Activated naive CD8-positive, alpha-beta T cell treated with anti-CD3 and anti-CD28 coated beads, Interleukin-2, amount 10 ng/mL, durations not matched to agents 7 days and 5 days (primary cell): ENCODE results near the gene TBC1D22B. TPM values are rescaled to one million over a fixed set of nuclear protein-coding genes. Genes with fewer than 3 reads are reported as not detected.
"Not testable (repeated sequence)": the region's sequence is repeated elsewhere in the genome, so short reads cannot be mapped to it uniquely, and the experiment has no call there.

Source experiments
- ATAC-seq: fragments of 150-1000 bp; cut with Tn5 transposase; one replicate; pipeline ENCODE4 v1.10.0; 2021; ENCODE audit warnings: low read depth, moderate library complexity
- POLR2A ChIA-PET: fragments of 350-600 bp; sonication (Branson Sonifier 250); formaldehyde crosslinking; loops from one replicate; lab custom pipeline; 2021; ENCODE audit warnings: antibody characterized with exemption; lab: Charles Lee
- DNase-seq: peaks from one replicate; pipeline ENCODE4 v3.0.0; 2021
- H3K27ac Mint-ChIP-seq: one replicate; pipeline ENCODE4 v1.8.0; 2022; ENCODE audit warnings: mild to moderate bottlenecking, mixed read lengths
- H3K27me3 Mint-ChIP-seq: one replicate; pipeline ENCODE4 v1.8.0; 2022; ENCODE audit warnings: mild to moderate bottlenecking, moderate library complexity, mixed read lengths
- H3K36me3 Mint-ChIP-seq: one replicate; pipeline ENCODE4 v1.8.0; 2021; ENCODE audit warnings: mild to moderate bottlenecking, mixed read lengths
- H3K4me1 Mint-ChIP-seq: one replicate; pipeline ENCODE4 v1.8.0; 2021; ENCODE audit warnings: mixed read lengths
- H3K4me3 Mint-ChIP-seq: one replicate; pipeline ENCODE4 v1.8.0; 2022; ENCODE audit warnings: mild to moderate bottlenecking, moderate library complexity, mixed read lengths
- H3K9me3 Mint-ChIP-seq: one replicate; pipeline ENCODE4 v1.8.0; 2021; ENCODE audit warnings: mixed read lengths
- total RNA-seq, 2 experiments: library from RNA; stranded (reverse); gene quantifications; one replicate each; pipeline ENCODE4 v1.2.3, GENCODE V29; 2021

TBC1D22B gene
- total RNA-seq, 2 experiments from 2014 or later: 13.8 to 14.7 TPM

DNA sequence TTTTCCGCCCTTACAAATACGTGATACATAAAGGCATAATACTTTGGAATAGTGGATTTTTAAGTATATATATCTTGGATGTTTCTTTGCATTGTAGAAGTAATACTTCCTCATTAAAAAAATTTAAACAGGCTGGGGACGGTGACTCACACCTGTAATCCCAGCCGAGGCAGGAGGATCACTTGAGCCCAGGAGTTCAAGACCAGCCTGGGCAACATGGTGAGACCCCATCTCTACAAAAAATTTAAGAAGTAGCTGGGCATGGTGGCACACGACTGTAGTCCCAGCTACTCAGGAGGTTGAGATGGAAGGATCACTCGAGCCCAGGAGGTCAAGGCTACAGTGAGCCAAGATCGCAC lies 57.6 kb downstream of the TBC1D22B start:
- peaks cover 14% of the 10 kb centered on the region for H3K36me3 Mint-ChIP-seq
- POLR2A ChIA-PET: interaction anchor here (1.0 to 2.8 kb wide), 3 partner anchors 106 to 297 kb away, joined by 4 to 12 read pairs (median 4); no protein-coding TSS in a partner anchor

DNA sequence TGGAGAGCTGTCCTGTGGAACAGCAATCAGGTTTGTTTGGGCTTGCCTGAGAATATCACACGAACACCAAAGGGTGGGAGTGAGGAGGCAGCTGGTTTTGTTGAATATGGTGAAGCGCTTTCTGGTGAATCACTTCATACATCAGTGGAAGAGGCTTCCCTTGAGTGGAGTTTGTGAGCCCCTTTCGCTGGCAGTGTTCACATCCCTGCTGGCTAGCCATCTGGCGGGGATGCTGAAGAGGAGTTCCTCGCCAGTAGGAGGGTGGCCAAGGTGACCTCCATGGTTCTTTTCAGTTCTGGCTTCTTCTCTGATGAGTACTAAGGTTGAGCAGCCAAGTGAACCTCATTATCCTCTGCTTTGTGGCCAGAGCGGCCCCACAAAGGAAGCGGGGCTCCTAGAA lies 58.5 kb downstream of the TBC1D22B start:
- Mint-ChIP-seq H3K9me3 (no peaks in the 10 kb centered on the region), H3K4me3 (no peak overlapping the region), H3K27ac (no peak overlapping the region), H3K36me3 (peaks cover 14% of the 10 kb centered on the region), H3K4me1 (peaks cover 17% of the 10 kb centered on the region), H3K27me3 (no peaks in the 10 kb centered on the region)
- DNase-seq (no peak), ATAC-seq (no peak)
- POLR2A ChIA-PET: no interaction called here

More for the DNA sequence above, 57.6 kb downstream of the TBC1D22B start:
- DNase-seq (no peak), ATAC-seq (no peak)
- no peak overlapping the region for H3K4me3 Mint-ChIP-seq
- H3K9me3 Mint-ChIP-seq: no peaks in the 10 kb centered on the region
- H3K4me1 Mint-ChIP-seq: peaks cover 20% of the 10 kb centered on the region
- H3K27me3 Mint-ChIP-seq: no peaks in the 10 kb centered on the region
- no peak overlapping the region for H3K27ac Mint-ChIP-seq

GRCh38 chr6:37317312-37318038 lies 59.9 kb downstream of the TBC1D22B start:
- H3K9me3 Mint-ChIP-seq: no peaks in the 10 kb centered on the region
- no peaks in the 10 kb centered on the region for H3K27me3 Mint-ChIP-seq
- POLR2A ChIA-PET: no interaction called here

DNA sequence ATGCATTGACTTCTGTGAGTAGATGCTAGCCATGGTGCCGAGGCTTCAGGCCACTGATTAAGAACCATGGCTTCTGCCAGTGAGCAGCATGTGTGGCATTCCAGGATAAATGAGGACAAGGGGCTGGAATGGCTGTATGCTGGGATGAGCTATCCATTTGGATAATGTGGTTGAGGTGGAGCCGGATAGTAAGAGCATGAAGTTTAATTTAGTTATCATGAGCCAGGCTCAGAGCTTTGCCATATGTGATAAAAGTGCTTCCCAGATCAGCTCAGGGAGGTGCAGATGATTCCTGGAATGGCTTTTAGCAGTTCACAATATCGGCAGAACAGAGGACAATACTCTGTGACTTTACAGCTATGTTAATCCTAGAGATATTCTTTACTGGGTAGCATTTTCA lies 61.6 kb downstream of the TBC1D22B start:
- Mint-ChIP-seq H3K27me3 (no peaks in the 10 kb centered on the region), H3K27ac (no peak overlapping the region), H3K4me1 (peaks cover 9% of the 10 kb centered on the region), H3K36me3 (peaks cover 11% of the 10 kb centered on the region), H3K4me3 (no peak overlapping the region), H3K9me3 (no peaks in the 10 kb centered on the region)
- DNase-seq (no peak), ATAC-seq (no peak)
- POLR2A ChIA-PET: no interaction called here

More at GRCh38 chr6:37317312-37318038, 59.9 kb downstream of the TBC1D22B start:
- ATAC-seq (no peak), DNase-seq (no peak)
- Mint-ChIP-seq H3K4me1 (peaks cover 10% of the 10 kb centered on the region), H3K36me3 (peaks cover 20% of the 10 kb centered on the region), H3K4me3 (no peak overlapping the region), H3K27ac (no peak overlapping the region)

GRCh38 chr6:37319856-37320480 lies 62.4 kb downstream of the TBC1D22B start:
- DNase-seq (no peak), ATAC-seq (no peak)
- Mint-ChIP-seq H3K4me3 (no peak overlapping the region), H3K27ac (no peak overlapping the region), H3K4me1 (peaks cover 3% of the 10 kb centered on the region), H3K9me3 (no peaks in the 10 kb centered on the region), H3K36me3 (peaks cover 8% of the 10 kb centered on the region), H3K27me3 (no peaks in the 10 kb centered on the region)
- POLR2A ChIA-PET: no interaction called here

- Mint-ChIP-seq H3K9me3 (no peaks in the 10 kb centered on the region), H3K36me3 (peaks cover 8% of the 10 kb centered on the region), H3K27me3 (no peaks in the 10 kb centered on the region), H3K4me1 (peaks cover 5% of the 10 kb centered on the region), H3K4me3 (no peak overlapping the region), H3K27ac (no peak overlapping the region)
- ATAC-seq (no peak), DNase-seq (no peak)
- POLR2A ChIA-PET: no interaction called here
These were observed 63.1 kb downstream of the TBC1D22B start for GRCh38 chr6:37320646-37321045.

DNA sequence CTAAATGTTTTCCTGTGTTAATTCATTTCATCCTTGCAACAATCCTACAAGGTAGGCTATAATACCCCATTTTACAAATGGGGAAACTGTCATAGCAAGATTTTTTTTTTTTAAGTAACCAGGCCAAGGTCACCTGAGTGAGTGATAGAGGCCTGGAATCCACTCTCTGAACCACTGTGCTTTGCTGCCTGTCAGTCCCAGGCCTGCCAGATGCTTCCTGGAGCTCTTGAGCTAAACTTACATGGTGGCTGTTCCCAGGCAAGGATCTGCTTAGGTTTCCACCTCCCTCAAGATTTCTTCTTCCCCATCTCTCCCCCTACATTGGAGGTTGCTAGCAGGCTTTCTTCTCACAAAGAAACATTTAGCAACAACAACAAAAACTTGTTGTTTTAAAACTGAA lies 63.5 kb downstream of the TBC1D22B start:
- ATAC-seq (no peak), DNase-seq (no peak)
- Mint-ChIP-seq H3K9me3 (no peaks in the 10 kb centered on the region), H3K4me3 (no peak overlapping the region), H3K27me3 (no peaks in the 10 kb centered on the region), H3K4me1 (peaks cover 5% of the 10 kb centered on the region), H3K27ac (no peak overlapping the region), H3K36me3 (peaks cover 8% of the 10 kb centered on the region)
- POLR2A ChIA-PET: no interaction called here

DNA sequence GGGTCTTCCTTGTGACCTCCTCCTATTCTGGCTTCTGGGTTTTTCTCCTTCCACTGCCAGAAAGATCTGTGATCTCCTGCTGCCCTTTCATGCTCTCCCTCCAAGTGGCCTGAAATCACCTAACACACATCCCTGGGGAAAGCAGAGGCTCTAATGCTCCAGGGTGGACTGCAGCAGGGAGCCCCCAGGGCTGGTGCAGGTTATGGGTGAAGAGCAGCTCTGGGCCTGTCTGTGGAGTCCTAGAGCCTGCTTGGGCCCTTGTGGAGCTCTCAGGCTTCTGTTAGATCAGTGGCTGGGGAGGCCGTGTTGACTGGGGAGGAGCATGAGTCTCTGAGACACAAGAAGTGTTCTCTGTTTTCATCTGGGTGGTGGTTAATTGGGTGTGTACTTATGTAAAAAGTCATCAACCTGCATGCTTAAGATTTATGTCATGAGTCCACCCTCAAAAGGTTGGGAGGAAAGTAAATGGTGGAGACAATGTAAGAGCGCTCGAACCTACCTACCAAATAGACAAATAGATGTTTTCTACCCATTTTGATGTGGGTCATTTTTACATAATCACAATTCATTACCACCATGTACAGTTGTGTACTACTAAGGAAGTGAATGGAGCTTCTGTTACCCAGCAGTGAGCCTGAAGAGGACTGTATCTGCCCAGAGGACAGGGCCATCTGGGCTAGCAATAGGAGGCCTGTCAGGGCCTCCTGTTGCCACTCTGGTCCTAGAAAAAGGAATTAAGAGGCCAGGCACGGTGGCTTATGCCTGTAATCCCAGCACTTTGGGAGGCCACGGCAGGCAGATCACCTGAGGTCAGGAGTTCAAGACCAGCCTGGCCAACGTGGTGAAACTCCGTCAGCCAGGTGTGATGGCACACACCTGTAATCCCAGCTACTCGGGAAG lies 64.2 kb downstream of the TBC1D22B start:
- H3K4me1 Mint-ChIP-seq: peaks cover 5% of the 10 kb centered on the region

DNA sequence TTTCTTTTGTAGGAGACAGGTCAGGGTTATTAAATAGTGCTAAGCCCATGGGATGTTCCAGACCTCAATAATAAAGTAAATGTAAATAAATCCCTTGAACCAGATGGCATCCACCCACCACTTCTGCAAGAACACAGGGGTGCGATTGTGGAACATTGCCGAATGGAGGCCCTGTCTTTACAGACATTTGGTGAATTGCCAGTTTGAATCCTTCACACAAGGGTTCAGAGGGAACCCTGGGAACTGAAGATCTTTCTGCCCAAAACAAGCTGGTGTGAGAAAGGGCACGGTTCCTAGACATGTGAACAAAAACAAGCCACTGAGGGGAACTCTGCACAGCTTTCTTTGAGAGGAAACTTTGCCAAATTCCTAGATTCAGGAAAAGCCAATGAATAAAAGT lies 66.0 kb downstream of the TBC1D22B start:
- peaks cover 5% of the 10 kb centered on the region for H3K4me1 Mint-ChIP-seq
- H3K27me3 Mint-ChIP-seq: no peaks in the 10 kb centered on the region
- no peak overlapping the region for H3K4me3 Mint-ChIP-seq
- no peak overlapping the region for H3K27ac Mint-ChIP-seq
- H3K9me3 Mint-ChIP-seq: no peaks in the 10 kb centered on the region
- POLR2A ChIA-PET: no interaction called here
- peaks cover 10% of the 10 kb centered on the region for H3K36me3 Mint-ChIP-seq
- ATAC-seq: no peak
- DNase-seq: no peak

More for the DNA sequence above, 64.2 kb downstream of the TBC1D22B start:
- Mint-ChIP-seq H3K27me3 (no peaks in the 10 kb centered on the region), H3K9me3 (no peaks in the 10 kb centered on the region), H3K4me3 (no peak overlapping the region), H3K36me3 (peaks cover 8% of the 10 kb centered on the region), H3K27ac (no peak overlapping the region)
- POLR2A ChIA-PET: no interaction called here
- ATAC-seq: no peak
- DNase-seq: no peak

GRCh38 chr6:37324131-37325033 lies 66.8 kb downstream of the TBC1D22B start:
- Mint-ChIP-seq H3K4me3 (no peak overlapping the region), H3K36me3 (peaks cover 11% of the 10 kb centered on the region), H3K4me1 (peaks cover 5% of the 10 kb centered on the region), H3K9me3 (no peaks in the 10 kb centered on the region), H3K27me3 (no peaks in the 10 kb centered on the region), H3K27ac (no peak overlapping the region)
- POLR2A ChIA-PET: interaction anchor here (1.0 kb wide), 1 partner anchor 108 kb away, joined by 4 read pairs; the partner anchor contains the start of gene CMTR1
- no peak for DNase-seq
- no peak for ATAC-seq

DNA sequence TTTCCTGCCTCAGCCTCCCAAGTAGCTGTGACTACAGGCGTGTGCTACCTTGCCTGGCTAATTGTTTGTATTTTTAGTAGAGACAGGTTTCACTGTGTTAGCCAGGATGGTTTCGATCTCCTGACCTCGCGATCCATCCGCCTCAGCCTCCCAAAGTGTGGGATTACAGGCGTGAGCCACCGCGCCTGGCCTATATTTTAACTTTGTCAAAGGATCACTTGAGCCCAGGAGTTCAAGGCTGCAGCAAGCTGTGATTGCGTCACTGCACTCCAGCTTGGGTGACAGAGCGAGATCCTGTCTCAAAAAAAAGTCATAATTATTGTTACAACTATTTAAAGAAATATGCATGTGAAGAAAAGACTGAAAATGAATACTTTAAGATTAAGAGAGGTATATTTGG lies 72.8 kb downstream of the TBC1D22B start:
- ATAC-seq, DNase-seq, H3K27ac Mint-ChIP-seq, POLR2A ChIA-PET, H3K4me3 Mint-ChIP-seq, H3K9me3 Mint-ChIP-seq, H3K27me3 Mint-ChIP-seq, H3K36me3 Mint-ChIP-seq, H3K4me1 Mint-ChIP-seq: not testable (repeated sequence)

DNA sequence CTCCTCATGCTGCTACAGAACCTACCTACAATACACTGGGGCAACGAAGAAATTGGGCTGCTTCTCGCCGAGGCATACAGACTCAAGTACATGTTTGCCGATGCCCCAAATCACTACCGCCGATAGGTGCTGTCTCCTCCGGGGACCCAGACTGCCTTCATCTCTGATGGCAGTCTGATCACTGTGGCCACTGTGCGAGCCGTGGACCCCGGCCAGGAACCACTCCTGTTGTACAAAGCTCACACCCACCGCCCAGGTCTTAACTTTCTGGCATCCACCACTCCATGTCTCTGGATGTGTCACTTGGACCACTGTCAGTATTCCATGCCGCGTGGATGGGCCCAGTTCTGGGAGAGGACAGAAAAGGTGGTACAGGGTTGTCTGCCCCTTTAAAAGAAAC lies 73.5 kb downstream of the TBC1D22B start:
- H3K27ac Mint-ChIP-seq: no peak overlapping the region
- POLR2A ChIA-PET: no interaction called here
- no peak overlapping the region for H3K4me3 Mint-ChIP-seq
- ATAC-seq (no peak), DNase-seq (no peak)
- H3K36me3 Mint-ChIP-seq: peaks cover 7% of the 10 kb centered on the region
- H3K4me1 Mint-ChIP-seq: no peaks in the 10 kb centered on the region
- no peaks in the 10 kb centered on the region for H3K27me3 Mint-ChIP-seq
- no peaks in the 10 kb centered on the region for H3K9me3 Mint-ChIP-seq
